Limb (tissue), 2 donors: ENCODE data around the gene WWOX.

Experiments
- DNase-seq, 2 donors: peaks; one replicate each; pipeline ENCODE4 v3.0.0-alpha.2; 2016; ENCODE audit errors: extremely low spot score in 2 of 2

WWOX gene

GRCh38 chr16:78142788-78143187 is 43.3 kb downstream of the WWOX start:
- peak in 1 of 2 donors; percentile 50 for DNase-seq

DNA sequence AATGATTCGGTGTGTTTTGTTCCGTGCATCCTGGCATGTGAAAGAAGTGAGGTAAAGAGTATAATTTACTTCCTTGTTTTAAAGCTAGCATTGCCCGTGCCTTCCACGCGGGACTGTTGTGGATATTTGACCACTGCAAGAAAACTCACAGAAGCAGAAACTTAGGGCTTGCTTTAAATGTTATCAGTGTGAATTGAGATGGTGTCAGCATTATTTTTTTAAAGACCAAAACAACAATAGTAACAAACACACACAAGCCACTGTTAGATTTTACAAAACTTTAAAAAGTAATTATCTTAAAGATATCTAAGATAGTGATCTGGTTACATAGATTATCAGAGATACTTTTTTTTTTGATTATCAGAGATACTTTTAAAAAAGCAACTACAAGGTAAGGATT is 47.4 kb downstream of the WWOX start:
- DNase-seq: no peak

- peak in 1 of 2 donors; percentile 4 for DNase-seq
These were observed 48.5 kb downstream of the WWOX start for GRCh38 chr16:78147911-78148401.

GRCh38 chr16:78150233-78150632 is 50.8 kb downstream of the WWOX start:
- DNase-seq: no peak

DNA sequence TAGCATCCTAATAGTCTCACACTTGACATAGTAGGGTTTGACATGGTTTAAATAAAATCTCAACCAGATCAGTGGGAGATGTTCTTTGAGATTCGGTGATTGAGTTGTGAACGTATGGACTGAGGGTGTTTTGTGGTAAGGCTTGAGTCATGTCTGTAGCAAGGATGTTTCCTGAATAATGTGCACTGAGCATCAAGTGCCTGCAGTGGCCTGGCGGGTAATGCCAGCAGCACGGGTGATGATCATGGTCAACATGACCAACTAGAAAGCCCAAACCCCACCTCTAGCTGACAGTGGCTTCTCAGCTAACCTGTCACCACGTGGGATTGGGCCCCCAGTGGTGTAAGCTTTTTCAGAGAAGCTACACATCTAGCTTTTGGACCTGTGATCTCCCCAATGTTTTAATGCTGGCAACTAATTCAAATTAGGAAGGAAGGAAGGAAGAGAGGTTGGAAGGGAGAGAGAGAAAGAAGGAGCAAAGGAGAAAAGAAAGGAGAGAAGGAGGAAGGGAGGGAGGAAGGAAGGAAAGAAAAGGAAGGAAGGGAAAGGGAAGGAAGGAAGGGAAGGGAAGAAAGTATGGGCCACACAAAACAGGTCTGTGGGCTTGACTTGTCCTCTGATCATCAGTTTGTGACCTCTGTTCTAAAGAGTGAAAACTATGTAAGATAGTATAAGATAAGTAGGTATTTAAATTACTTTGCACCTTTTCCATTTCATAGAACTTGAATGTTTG is 55.4 kb downstream of the WWOX start:
- DNase-seq: no peak

GRCh38 chr16:78155791-78156345 is 56.4 kb downstream of the WWOX start:
- no peak for DNase-seq

- DNase-seq: no peak
These were observed 61.7 kb downstream of the WWOX start for GRCh38 chr16:78161023-78161729.

- DNase-seq: no peak
These were observed 64.6 kb downstream of the WWOX start for GRCh38 chr16:78163772-78164670.

DNA sequence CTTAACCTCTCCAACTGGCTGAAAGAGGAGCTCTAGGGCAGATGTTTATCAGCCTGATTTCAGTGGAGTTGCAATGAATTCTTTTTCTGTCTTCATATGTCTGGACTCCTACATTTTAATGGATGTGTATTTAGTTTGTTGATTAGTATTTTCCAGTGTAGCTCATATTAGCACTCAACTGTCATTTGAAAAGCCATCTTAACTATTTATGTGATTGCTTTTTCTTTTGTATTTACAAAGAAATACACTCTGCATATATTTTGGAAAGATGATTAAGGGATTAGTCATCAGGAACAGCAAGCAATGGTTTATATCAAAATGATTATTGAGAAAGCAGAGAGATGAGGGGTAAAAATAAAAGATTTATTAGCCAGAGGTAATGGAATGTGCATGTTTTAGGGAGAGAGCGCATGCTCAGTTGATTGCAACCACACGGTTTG is 71.1 kb downstream of the WWOX start:
- no peak for DNase-seq

DNA sequence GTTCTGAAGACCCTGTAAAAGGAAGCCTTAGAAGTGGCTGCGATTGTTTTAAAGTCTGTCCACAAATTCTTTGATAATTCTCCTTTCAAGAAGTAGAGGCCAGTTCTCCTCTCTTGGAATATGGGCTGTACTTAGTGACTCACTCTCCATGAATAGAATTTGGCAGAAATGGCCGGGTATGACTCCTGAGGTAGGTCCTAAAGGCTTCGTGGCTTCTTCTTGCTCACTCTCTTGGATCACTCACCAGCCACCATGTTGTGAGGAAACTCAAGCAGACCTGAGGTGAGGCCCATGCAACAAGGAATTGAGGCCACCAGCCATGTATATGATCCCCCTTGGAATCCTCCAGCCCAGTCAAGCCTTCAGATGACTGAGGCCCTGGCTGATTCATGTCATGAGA is 75.8 kb downstream of the WWOX start:
- DNase-seq: no peak

DNA sequence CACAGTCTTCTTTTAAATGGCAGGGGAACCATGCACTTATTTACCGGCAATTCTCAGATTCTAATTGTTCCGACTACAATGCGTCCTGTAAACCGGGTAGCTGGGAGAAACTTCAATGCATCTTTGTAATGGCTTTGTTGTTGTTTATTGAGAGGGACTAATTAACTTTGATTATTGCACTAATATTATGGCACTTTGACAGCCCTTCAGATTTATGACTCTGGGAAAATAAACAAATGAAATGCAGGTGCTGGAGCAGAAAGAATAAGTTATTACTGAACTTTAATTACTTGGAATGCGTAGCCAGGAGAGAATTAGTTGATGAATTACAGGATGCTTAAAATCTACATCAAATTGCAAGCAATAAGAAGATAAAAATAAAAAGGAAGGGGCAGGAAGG is 77.0 kb downstream of the WWOX start:
- DNase-seq: no peak

- no peak for DNase-seq
These were observed 77.8 kb downstream of the WWOX start for GRCh38 chr16:78177218-78177617.

GRCh38 chr16:78177987-78178386 is 78.5 kb downstream of the WWOX start:
- no peak for DNase-seq

DNA sequence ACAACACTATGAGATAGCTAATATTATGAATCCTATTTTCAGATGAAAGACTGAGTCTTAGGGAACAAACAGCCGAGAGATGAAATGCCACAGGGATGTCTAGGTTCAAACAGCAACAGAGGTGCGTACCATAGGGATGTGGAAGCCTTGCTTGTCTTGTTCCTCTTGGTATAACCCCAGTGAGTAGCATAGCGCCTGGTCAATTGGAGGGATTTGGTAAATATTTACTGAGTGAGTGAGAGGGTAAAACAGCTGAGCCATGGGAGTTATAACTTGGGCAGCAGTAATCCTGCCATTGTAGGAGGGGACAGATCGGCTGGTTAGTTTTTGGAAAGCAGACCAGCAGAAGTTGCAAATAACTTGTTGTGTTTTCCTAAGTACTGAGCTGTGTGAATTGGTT is 80.2 kb downstream of the WWOX start:
- DNase-seq: no peak

DNA sequence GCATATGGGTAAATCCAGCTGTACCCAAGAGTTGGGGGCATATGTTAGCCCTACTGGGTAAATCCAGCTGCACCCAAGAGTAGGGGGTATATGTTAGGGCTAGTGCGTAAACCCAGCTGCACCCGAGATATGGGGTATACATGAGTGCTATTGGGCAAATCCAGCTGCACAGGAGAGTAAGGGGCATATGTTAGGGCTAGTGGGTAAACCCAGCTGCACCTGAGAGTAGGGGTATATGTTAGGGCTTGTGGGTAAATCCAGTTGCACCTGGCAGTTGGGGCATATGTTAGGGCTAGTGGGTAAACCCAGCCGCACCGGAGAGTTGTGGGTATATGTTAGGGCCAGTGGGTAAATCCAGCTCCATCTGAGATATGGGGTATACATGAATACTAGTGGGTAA is 80.9 kb downstream of the WWOX start:
- no peak for DNase-seq

DNA sequence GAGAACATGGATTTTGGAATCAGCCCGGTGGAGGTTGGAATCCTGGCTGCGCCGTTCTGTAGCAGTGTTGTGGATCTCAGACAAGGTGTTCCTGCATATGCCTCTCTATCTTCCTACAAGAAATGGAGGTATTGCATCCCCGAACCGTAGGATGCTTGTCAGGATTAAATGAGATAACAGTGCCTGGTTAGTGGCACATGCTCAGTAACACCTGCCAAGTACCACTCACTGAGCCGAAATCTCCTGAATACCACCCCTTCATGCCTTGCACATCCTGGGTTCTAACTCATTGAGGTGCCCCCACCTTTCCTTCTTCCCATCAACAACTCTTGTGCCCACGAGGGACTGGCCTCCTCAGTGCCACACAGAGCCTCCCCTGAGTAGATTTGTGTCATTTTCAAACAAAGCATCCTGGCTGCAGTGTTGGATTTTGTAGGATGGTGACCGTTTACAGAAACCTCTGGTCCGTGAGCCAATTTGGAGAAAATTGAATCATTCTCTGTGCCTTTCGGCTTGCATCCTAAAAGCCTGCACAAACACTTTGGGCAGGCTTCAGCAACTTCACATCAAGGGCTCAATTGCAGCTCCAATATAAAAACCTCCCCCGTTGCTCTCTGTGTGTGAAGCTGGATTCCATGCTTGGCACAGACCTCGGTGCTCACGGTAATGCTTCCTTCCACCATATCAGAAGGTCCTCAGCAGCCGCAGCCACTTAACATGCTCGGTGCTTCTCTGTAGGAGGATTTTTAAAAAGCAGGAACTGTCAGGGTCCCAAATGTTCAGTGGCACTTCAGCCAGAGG is 84.2 kb downstream of the WWOX start:
- peak; percentile 8 to 37 for DNase-seq

GRCh38 chr16:78184238-78185183 is 85.1 kb downstream of the WWOX start:
- peak in 1 of 2 donors; percentile 28 for DNase-seq

- no peak for DNase-seq
These were observed 89.7 kb downstream of the WWOX start for GRCh38 chr16:78189121-78189520.

DNA sequence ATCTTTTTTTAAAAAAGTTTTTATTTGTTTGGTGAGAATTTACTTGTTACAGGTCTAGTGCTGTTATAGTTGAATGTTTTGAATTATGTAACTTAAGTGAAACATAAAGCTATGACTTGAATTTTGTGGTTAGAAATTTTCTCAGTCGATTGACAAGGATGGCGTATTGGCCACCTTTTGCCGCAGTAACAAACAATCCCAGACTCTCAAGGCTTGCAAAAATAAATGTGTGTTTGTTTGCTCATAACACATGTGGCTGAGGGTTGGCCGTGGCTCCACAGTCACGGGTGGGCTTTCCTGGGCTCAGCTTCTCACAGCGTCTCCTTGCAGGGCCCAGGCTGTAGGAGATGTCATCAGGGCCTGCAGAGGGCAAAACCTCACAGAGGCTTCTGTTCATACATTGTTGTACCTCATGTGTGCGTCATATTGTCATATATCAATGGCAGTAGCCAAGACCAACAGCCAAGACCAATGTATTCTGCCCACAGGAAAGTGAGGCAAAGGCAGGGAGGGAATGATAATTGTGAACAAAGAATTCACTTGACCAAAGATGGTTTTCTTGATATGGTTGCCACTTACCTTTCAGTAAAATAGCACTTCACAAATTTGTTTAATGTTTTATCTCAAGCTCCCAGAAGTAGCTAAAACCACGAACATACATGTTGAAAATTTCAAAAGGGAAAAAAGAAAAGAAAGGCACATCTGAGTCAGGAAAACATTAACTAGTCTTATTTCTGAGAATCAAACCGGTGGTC is 93.5 kb downstream of the WWOX start:
- no peak for DNase-seq
